IPS-18c (cell line): Measurements from ENCODE around the gene PBX4.

Source experiments
- H3K4me3 ChIP-seq: 2 replicates; pipeline ENCODE4 v1.7.0; 2013; ENCODE audit warnings: low read depth, mild to moderate bottlenecking, low read length, moderate library complexity; ENCODE audit not compliant: insufficient read depth
- H3K9me3 ChIP-seq: one replicate; pipeline ENCODE4 v1.6.1; 2013; ENCODE audit warnings: mild to moderate bottlenecking, low read length, moderate library complexity; ENCODE audit not compliant: control insufficient read depth, insufficient read depth

PBX4 gene

GRCh38 chr19:19553670-19554069, 64.8 kb downstream of the PBX4 start:
- H3K4me3 ChIP-seq = no peak overlapping the region
- no peaks in the 10 kb centered on the region for H3K9me3 ChIP-seq

DNA sequence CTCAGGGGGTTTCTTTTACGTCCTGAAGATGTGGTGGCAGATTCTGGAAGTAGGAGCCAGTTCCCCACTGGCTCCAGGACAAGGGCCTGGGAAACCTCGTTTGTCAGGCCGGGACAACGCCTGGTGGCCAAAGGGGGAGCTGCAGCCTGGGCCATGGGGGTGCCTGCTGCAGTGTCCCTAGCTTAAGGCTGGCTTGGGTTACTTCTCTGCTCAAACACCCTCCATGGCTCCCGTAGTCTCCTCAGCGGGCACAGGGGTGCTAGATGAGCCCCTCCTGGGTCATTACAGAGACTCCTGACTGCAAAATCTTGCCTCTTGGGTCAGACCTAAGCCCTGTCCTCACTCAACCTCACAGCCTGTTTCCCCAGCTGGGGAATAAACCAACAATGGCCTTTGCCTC, 65.7 kb downstream of the PBX4 start:
- H3K9me3 ChIP-seq = no peaks in the 10 kb centered on the region
- no peak overlapping the region for H3K4me3 ChIP-seq

DNA sequence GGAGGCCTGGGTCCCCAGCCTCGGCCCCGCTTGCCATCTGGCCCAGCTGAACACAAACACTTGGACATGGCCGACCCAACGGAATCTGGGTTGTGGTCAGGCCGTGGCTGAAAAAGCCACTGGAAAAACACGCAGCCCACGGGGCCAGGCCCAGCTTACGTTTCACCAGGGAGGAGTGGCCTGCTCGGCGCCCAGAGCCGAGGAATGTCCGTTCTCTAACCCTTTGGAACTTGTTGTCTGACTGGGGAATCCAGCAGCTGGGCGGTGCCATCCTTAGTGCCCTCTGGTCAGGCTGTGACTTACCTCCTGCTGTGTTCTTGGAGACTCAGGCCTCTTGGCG, 66.7 kb downstream of the PBX4 start:
- H3K9me3 ChIP-seq = no peaks in the 10 kb centered on the region
- H3K4me3 ChIP-seq = no peak overlapping the region

DNA sequence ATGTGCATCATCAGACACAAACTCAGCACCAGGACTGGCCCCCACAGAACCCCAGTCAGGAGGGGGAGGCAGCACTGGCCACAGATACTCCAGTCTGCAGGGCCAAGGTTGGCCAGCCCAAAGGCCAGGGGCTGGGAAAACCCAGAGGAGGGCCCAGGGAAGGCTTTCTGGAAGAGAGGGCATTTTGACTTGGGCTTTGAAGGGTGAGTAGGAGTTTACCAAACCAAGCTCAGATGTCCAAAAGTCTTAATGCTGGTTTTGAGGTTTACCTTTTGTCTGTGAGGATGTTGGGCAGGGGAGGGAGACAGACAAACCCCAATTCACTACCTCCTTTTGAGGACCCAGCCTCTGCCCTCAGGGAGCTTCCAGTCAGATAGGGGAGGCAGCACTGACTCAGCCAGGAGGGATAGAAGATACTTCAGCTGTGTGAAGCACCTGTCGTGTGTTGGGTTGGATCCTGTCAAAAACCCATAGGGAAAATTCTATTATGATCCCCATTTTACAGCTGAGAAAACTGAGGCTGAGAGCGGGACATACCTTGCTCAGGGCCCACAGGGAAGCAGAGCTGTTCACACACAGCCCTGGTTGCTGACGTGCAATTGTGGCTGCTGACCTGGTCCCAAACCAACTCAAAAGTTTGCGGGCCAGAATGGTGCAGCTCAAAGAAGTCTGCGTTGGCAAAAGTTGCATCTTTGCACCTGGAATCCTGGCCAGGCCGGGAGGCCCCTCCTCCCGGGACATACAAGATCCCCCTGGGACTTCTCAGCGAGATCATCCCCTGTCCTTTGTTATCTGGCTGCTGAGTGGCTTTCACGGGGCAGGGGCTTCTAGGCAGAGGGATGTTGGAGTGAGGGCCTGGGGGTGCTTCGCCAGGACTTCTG, 67.3 kb downstream of the PBX4 start:
- H3K4me3 ChIP-seq = no peak overlapping the region
- no peaks in the 10 kb centered on the region for H3K9me3 ChIP-seq

- H3K4me3 ChIP-seq = no peak overlapping the region
- no peaks in the 10 kb centered on the region for H3K9me3 ChIP-seq
Observed at GRCh38 chr19:19550485-19550929, 68.0 kb downstream of the PBX4 start.

DNA sequence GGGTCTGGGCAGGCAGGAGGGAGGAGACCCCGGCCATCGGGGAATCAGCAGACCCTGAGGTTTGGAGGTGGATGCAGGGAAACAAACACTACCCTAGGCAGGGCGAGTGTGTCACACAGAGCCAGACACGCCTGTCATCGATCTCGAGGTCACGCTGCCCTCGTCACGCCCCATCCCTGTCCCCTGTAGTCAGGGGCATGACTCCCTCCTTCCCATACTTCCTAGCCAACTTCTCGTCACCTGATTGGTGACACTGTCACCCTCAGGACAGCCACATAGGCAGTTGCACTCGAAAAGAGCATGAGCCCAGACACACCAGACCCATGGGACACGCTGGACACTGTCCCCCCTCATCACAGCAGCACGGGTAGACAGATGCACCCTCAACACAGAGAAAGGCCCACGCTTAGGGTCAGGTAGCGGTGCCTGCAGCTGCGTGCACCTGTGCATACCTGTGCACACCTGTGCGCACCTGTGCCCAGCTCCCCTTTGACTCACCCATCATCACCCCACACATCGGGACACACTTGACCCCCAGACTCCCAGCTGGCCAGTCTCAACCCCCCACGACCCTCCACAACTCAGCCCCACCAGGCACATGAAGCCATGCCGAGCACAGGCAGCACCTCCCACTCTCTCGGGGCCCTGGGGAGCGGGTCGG, 68.6 kb downstream of the PBX4 start:
- H3K9me3 ChIP-seq = no peaks in the 10 kb centered on the region
- H3K4me3 ChIP-seq = no peak overlapping the region

DNA sequence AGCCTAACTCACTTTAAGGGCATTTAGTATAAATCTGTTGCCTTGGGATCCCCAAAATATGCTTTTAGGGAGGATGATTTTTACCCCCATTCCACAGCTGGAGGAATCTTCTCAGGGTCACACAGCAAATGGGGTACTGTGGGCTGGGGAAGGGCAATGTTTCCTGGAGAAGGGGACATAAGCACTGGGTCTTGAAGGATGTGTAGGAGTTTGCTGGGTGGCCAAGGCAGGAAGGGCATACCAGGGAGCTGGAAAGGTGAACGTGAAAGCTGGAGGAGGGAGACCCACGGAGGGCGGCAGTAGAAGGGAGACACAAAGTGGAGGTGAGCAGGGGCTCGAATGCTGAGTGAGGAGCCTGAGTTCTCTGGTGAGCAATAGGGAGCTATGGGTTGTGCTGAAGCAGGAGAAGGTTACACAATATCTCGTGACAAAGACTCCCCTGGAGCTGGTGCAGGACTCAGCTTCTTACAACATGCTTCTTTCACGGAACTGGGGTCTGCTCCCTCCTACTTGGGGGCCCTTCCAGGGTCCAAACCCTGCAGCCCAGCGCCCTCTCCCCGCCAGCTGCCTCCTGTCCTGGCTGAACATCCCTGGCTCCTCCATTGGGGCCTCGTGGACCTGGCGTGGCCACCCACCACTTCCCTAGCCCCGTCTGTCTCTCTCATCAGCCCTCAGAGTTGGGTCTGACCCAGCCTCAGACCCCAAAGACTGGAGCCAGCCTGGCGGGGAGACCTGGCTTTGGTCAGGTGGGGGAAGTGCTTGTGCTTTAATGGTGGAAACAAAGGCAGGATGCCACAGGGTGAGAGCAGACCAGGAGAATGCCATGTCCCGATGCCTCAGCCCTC, 69.3 kb downstream of the PBX4 start:
- Histone ChIP-seq H3K9me3 (no peaks in the 10 kb centered on the region), H3K4me3 (no peak overlapping the region)

GRCh38 chr19:19547674-19548336, 70.7 kb downstream of the PBX4 start:
- no peak overlapping the region for H3K4me3 ChIP-seq

GRCh38 chr19:19546751-19547162, 71.7 kb downstream of the PBX4 start:
- H3K4me3 ChIP-seq = no peak overlapping the region
- H3K9me3 ChIP-seq = no peaks in the 10 kb centered on the region

More at GRCh38 chr19:19547674-19548336, 70.7 kb downstream of the PBX4 start:
- H3K9me3 ChIP-seq = no peaks in the 10 kb centered on the region

DNA sequence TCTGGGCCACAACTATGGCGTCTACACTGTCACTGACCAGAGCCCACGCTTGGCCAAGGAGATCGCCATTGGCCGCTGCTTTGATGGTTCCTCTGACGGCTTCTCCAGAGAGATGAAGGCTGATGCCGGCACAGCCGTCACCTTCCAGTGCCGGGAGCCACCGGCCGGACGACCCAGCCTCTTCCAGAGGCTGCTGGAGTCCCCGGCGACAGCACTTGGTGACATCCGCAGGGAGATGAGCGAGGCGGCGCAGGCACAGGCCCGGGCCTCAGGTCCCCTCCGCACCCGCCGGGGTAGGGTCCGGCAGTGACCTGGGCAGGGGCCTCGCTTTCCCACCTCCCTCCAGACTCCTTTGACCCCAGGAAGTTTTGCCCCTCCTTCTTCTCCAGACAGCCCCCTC, 72.8 kb downstream of the PBX4 start:
- Histone ChIP-seq H3K9me3 (no peaks in the 10 kb centered on the region), H3K4me3 (no peak overlapping the region)

GRCh38 chr19:19544954-19545591, 73.4 kb downstream of the PBX4 start:
- Histone ChIP-seq H3K9me3 (peaks cover 2% of the 10 kb centered on the region), H3K4me3 (no peak overlapping the region)

- Histone ChIP-seq H3K9me3 (peaks cover 2% of the 10 kb centered on the region), H3K4me3 (no peak overlapping the region)
Observed at GRCh38 chr19:19544257-19544953, 74.1 kb downstream of the PBX4 start.

- Histone ChIP-seq H3K4me3 (no peak overlapping the region), H3K9me3 (peaks cover 2% of the 10 kb centered on the region)
Observed at GRCh38 chr19:19543640-19544039, 74.8 kb downstream of the PBX4 start.

DNA sequence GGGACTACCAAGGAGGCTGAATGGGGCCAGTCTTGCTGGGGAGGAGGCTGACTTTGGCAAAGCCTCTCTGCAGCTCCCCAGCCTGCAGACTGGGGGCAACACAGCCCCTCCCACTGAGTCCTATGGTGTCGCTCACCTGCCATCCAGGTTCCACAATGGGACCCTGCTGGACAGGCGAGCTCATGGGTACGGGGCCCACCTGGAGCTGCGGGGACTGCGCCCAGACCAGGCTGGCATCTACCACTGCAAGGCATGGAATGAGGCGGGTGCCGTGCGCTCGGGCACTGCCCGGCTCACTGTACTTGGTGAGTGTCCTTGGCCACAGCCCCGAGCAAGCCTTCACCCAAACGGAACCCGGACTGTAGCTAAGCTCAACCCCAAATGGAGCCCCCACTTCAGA, 75.4 kb downstream of the PBX4 start:
- H3K4me3 ChIP-seq = no peak overlapping the region
- H3K9me3 ChIP-seq = peaks cover 2% of the 10 kb centered on the region

GRCh38 chr19:19542507-19542906, 76.0 kb downstream of the PBX4 start:
- peaks cover 2% of the 10 kb centered on the region for H3K9me3 ChIP-seq
- H3K4me3 ChIP-seq = no peak overlapping the region

DNA sequence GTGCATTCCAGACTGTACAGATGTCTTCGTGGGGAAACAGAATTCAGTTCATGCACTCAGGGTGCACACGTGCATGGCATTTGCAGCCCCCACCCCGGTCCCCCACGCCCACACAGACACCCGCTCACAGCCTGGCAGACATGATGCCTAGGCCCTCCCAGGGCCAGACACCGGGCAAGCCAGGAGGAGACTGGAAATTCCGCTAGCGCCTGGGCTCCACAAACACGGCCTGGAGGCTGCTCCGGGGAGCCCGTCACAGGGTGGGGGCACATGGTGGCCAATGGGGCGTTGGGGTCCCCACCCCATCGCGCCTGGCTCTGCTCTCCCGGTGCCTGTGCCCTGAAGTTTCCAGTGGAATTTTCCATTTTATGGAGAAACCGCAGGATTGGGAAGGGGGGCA, 76.9 kb downstream of the PBX4 start:
- no peak overlapping the region for H3K4me3 ChIP-seq
- peaks cover 2% of the 10 kb centered on the region for H3K9me3 ChIP-seq
